BLaER1 treated with 17β-estradiol and CSF1 and Interleukin-3, amounts not matched to agents 10 nM and 100 nM (cell line): ENCODE results near the gene CNOT6.
A peak's percentile ranks its signal among the peaks of the same experiment; 100 is the strongest.

Experiments
- H3K27ac ChIP-seq, 11 experiments: shearing (Covaris generic); formaldehyde crosslinking; 2 replicates each; pipeline ENCODE4 v1.8.1; 2022
- H3K27me3 ChIP-seq, 11 experiments: shearing (Covaris generic); formaldehyde crosslinking; 2 replicates each; pipeline ENCODE4 v1.8.1; 2022
- H3K36me3 ChIP-seq, 11 experiments: shearing (Covaris generic); formaldehyde crosslinking; 2 replicates each; pipeline ENCODE4 v1.8.1; 2022
- H3K4me1 ChIP-seq, 10 experiments: shearing (Covaris generic); formaldehyde crosslinking; 2 replicates each; pipeline ENCODE4 v1.8.1; 2022
- H3K4me2 ChIP-seq, 11 experiments: shearing (Covaris generic); formaldehyde crosslinking; 2 replicates each; pipeline ENCODE4 v1.8.1; 2022
- H3K4me3 ChIP-seq, 10 experiments: shearing (Covaris generic); formaldehyde crosslinking; 2 replicates each; pipeline ENCODE4 v1.8.1; 2022
- H3K9ac ChIP-seq, 11 experiments: shearing (Covaris generic); formaldehyde crosslinking; 2 replicates each; pipeline ENCODE4 v1.8.1; 2022
- H3K9me3 ChIP-seq, 11 experiments: shearing (Covaris generic); formaldehyde crosslinking; replicated peaks in 1 of 11; 2 replicates each; pipeline ENCODE4 v1.8.1; 2022
- H4K20me1 ChIP-seq, 11 experiments: shearing (Covaris generic); formaldehyde crosslinking; 2 replicates each; pipeline ENCODE4 v1.8.1; 2022
- Cebpa-rat ChIP-seq, 11 experiments: shearing (Covaris generic); IDR thresholded peaks; 2 replicates each; pipeline ENCODE4 v1.8.1; 2022

The CNOT6 gene

DNA sequence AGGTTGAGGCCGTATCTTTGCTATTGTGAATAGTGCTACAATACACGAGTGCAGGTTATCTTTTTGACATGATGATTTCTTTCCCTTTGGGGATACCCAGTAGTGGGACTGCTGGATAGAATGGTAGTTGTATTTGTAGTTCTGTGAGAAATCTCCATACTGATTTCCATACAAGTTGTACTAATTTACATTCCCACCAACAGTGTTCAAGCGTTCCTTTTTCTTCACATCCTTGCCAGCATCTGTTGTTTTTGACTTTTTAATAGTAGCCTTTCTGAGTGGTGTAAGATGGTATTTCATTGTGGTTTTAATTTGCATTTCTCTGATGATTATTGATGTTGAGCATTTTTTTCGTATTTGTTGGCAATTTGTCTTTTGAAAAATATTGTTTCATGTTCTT, 41.4 kb downstream of the CNOT6 start:
- TF ChIP-seq Cebpa-rat (IDR thresholded peaks at IDR 0.05): no peak
- no peaks in the 10 kb centered on the region for H3K4me1 ChIP-seq
- H4K20me1 ChIP-seq: peaks cover 0 to 78% (median 36%) of the 10 kb centered on the region in 11 experiments; a peak in 16 of 22 replicates
- H3K9me3 ChIP-seq: peaks cover 4 to 50% (median 39%) of the 10 kb centered on the region in 11 experiments; a peak in 21 of 22 replicates
- H3K4me3 ChIP-seq: no peak overlapping the region
- H3K9ac ChIP-seq: no peak overlapping the region
- peaks cover 69 to 100% (median 93%) of the 10 kb centered on the region in 11 experiments for H3K36me3 ChIP-seq
- no peak overlapping the region for H3K4me2 ChIP-seq
- H3K27me3 ChIP-seq: no peaks in the 10 kb centered on the region
- H3K27ac ChIP-seq: no peak overlapping the region

- H3K9me3 ChIP-seq: peaks cover 0 to 56% (median 43%) of the 10 kb centered on the region in 11 experiments; a peak in 19 of 22 replicates
- no peaks in the 10 kb centered on the region for H3K27me3 ChIP-seq
- no peaks in the 10 kb centered on the region for H3K4me1 ChIP-seq
- no peak overlapping the region for H3K9ac ChIP-seq
- peaks cover 76 to 100% (median 97%) of the 10 kb centered on the region in 11 experiments for H3K36me3 ChIP-seq
- no peak overlapping the region for H3K27ac ChIP-seq
- H4K20me1 ChIP-seq: peaks cover 0 to 76% (median 34%) of the 10 kb centered on the region in 11 experiments; a peak in 15 of 22 replicates
- TF ChIP-seq Cebpa-rat (IDR thresholded peaks at IDR 0.05): no peak
- no peak overlapping the region for H3K4me3 ChIP-seq
- H3K4me2 ChIP-seq: no peak overlapping the region
Observed at GRCh38 chr5:180540050-180540694, 46.0 kb downstream of the CNOT6 start.

DNA sequence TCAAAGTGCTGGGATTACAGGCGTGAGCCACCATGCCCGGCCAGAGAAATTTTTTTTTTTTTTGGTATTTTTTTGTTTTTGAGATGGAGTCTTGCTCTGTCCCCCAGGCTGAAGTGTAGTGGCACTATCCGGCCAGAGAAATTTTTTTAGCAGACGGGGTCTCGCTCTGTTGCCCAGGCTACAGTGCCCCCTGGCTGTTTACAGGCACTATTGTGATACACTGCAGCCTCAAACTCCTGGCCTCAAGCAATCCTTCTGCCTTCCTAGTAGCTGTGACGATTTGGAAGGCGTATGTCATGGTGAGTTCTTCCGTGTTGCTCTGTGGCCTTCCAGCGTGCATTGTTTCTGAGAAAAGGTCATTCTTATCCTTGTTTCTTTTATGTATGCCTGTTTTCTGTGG, 47.5 kb downstream of the CNOT6 start:
- H3K4me1 ChIP-seq: no peaks in the 10 kb centered on the region
- no peak overlapping the region for H3K27ac ChIP-seq
- no peak overlapping the region for H3K4me2 ChIP-seq
- H3K4me3 ChIP-seq: no peak overlapping the region
- H3K36me3 ChIP-seq: peaks cover 70 to 100% (median 96%) of the 10 kb centered on the region in 11 experiments
- no peak overlapping the region for H3K9ac ChIP-seq
- H3K27me3 ChIP-seq: no peaks in the 10 kb centered on the region
- H3K9me3 ChIP-seq: peaks cover 0 to 52% (median 41%) of the 10 kb centered on the region in 11 experiments; a peak in 19 of 22 replicates
- H4K20me1 ChIP-seq: peaks cover 0 to 74% (median 33%) of the 10 kb centered on the region in 11 experiments; a peak in 12 of 22 replicates
- TF ChIP-seq Cebpa-rat (IDR thresholded peaks at IDR 0.05): no peak

DNA sequence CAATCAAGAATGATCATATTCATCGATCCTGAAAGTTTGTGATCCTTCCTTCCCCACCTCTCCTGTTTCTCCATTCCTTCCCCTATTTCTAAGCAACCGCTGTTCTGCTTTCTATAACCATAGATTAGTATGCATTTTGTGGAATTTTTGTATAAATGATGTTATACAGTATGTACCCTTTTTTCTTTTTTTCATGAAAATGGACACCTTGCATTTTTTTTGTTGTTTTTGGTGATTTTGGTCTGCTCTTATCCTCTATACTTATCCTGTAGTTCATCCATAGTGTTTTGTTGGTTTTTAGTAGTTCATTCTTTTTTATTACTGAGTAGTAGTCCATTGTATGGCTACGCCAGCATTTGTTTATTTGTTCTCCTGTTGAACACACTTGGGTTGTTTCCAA, 51.1 kb downstream of the CNOT6 start:
- no peak overlapping the region for H3K4me3 ChIP-seq
- no peak overlapping the region for H3K27ac ChIP-seq
- no peaks in the 10 kb centered on the region for H3K4me1 ChIP-seq
- H3K36me3 ChIP-seq: peaks cover 83 to 100% (median 99%) of the 10 kb centered on the region in 11 experiments
- H3K9me3 ChIP-seq: peaks cover 0 to 43% (median 29%) of the 10 kb centered on the region in 11 experiments; a peak in 19 of 22 replicates
- H3K4me2 ChIP-seq: no peak overlapping the region
- peaks cover 0 to 77% (median 48%) of the 10 kb centered on the region in 11 experiments; a peak in 16 of 22 replicates for H4K20me1 ChIP-seq
- H3K27me3 ChIP-seq: no peaks in the 10 kb centered on the region
- no peak overlapping the region for H3K9ac ChIP-seq
- TF ChIP-seq Cebpa-rat (IDR thresholded peaks at IDR 0.05): no peak

GRCh38 chr5:180548563-180548962, 54.4 kb downstream of the CNOT6 start:
- Histone ChIP-seq H3K36me3 (peaks cover 83 to 100% (median 99%) of the 10 kb centered on the region in 11 experiments), H3K27me3 (no peaks in the 10 kb centered on the region), H3K4me2 (no peak overlapping the region), H3K9ac (no peak overlapping the region), H4K20me1 (peaks cover 0 to 72% (median 36%) of the 10 kb centered on the region in 11 experiments; a peak in 15 of 22 replicates), H3K4me3 (no peak overlapping the region), H3K9me3 (peaks cover 0 to 13% (median 0%) of the 10 kb centered on the region in 11 experiments; a peak in 6 of 22 replicates), H3K27ac (peak overlapping the region in 2 of 11 experiments; percentile 5 to 38; a peak in 3 of 22 replicates), H3K4me1 (no peaks in the 10 kb centered on the region)
- TF ChIP-seq Cebpa-rat (IDR thresholded peaks at IDR 0.05): no peak

DNA sequence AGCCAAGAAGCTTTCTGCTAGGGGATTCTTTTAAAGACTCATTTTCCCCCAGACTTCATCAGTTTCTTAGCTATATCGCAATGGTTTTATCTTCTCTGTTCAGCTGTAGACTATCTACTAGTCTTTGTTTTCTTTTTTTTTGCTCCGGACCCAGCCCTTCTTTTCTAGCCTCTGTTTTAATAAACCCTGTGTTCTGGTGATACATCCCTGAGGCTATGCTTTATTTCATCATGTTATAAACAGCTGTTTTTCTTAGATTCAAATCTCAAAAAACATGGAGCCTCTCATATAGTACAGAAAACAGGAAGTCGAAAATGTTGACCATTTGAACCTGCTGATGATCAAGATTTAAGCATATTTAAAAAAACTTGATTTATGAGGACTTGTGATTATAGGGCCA, 59.4 kb downstream of the CNOT6 start:
- no peak overlapping the region for H3K9ac ChIP-seq
- H3K36me3 ChIP-seq: peaks cover 95 to 100% (median 100%) of the 10 kb centered on the region in 11 experiments
- no peak overlapping the region for H3K27ac ChIP-seq
- TF ChIP-seq Cebpa-rat (IDR thresholded peaks at IDR 0.05): no peak
- no peak overlapping the region for H3K4me3 ChIP-seq
- H3K9me3 ChIP-seq: peaks cover 0 to 3% (median 0%) of the 10 kb centered on the region in 11 experiments; a peak in 2 of 22 replicates
- H3K4me2 ChIP-seq: no peak overlapping the region
- no peaks in the 10 kb centered on the region for H3K4me1 ChIP-seq
- H4K20me1 ChIP-seq: peaks cover 0 to 69% (median 16%) of the 10 kb centered on the region in 11 experiments; a peak in 14 of 22 replicates
- no peaks in the 10 kb centered on the region for H3K27me3 ChIP-seq

DNA sequence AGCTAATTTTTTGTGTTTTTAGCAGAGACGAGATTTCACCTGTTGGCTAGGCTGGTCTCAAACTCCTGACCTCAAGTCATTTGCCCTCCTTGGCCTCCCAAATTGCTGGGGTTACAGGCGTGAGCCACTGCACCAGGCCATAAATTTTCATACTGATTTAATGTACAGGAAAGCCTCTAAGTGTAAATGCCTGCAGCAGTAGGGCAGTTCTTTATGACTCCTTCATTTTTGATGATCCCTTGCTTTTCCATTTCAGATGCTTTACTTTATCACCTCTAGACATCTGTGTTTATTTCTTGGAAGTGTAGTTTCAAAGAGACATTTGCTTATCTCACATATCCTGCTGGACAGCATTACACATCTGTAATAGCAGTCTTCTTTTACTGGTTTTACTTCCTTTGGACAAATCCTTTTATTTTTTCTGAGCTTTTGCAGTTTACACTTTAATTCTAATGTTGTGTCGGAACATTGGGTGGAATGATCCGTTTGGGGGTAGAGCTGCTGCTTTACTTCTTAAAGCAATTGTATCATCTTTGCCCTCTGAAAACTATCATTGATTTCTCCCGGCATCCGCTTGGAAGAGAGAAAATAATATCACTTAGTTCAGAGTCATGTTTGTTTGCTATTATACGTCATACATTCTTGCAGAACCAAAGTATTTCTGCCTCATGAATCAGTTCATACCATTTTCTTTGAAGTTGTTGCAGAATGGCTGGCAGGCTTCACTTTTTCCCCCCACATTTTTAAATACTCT, 61.2 kb downstream of the CNOT6 start:
- Histone ChIP-seq H4K20me1 (peaks cover 0 to 67% (median 20%) of the 10 kb centered on the region in 11 experiments; a peak in 13 of 22 replicates), H3K4me2 (no peak overlapping the region), H3K36me3 (peaks cover 91 to 100% (median 100%) of the 10 kb centered on the region in 11 experiments), H3K9ac (no peak overlapping the region), H3K27ac (no peak overlapping the region), H3K9me3 (peaks cover 0 to 6% (median 0%) of the 10 kb centered on the region in 11 experiments; a peak in 1 of 22 replicates), H3K4me1 (no peaks in the 10 kb centered on the region), H3K27me3 (no peaks in the 10 kb centered on the region), H3K4me3 (no peak overlapping the region)
- no peak for TF ChIP-seq Cebpa-rat (IDR thresholded peaks at IDR 0.05)

- no peak overlapping the region for H3K4me2 ChIP-seq
- H3K27me3 ChIP-seq: no peaks in the 10 kb centered on the region
- peaks cover 91 to 100% (median 100%) of the 10 kb centered on the region in 11 experiments for H3K36me3 ChIP-seq
- peaks cover 5 to 74% (median 34%) of the 10 kb centered on the region in 11 experiments; a peak in 15 of 22 replicates for H4K20me1 ChIP-seq
- H3K9ac ChIP-seq: no peak overlapping the region
- peaks cover 0 to 17% (median 3%) of the 10 kb centered on the region in 11 experiments; a peak in 5 of 22 replicates for H3K9me3 ChIP-seq
- H3K4me3 ChIP-seq: no peak overlapping the region
- no peaks in the 10 kb centered on the region for H3K4me1 ChIP-seq
- TF ChIP-seq Cebpa-rat (IDR thresholded peaks at IDR 0.05): no peak
- H3K27ac ChIP-seq: no peak overlapping the region
Observed at GRCh38 chr5:180557217-180557809, 63.1 kb downstream of the CNOT6 start.
